ENCODE data around the gene ADORA2B. TPM values are rescaled to one million over a fixed set of nuclear protein-coding genes. Genes with fewer than 3 reads are reported as not detected.
"Not testable (repeated sequence)": the region's sequence is repeated elsewhere in the genome, so short reads cannot be mapped to it uniquely, and the experiment has no call there.

Gene ADORA2B
- total RNA-seq, 1 donor from 2014 or later, result 5.2 TPM

DNA sequence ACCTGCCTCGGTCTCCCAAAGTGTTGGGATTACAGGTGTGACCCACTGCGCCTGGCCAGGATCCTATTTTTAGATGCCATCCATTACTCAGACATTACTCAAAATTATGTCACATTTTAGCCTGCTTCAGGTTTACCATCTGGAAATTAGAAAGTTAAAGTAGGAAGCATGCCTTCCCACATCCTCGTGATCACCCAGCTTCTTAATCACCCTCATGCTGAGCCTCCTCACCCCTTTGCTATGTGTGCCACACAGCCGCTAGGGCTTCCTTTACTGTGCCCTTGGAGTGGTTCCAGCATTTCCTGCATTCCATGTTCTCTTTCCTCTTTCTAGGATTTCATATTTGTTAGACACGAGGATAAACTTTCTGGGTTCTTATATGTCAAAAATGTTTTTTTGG lies 9.3 kb downstream of the ADORA2B start:
- DNase-seq (ENCODE audit: low spot score), result no peak

- DNase-seq (ENCODE audit: low spot score), result no peak
These were observed 11.0 kb downstream of the ADORA2B start for GRCh38 chr17:15955793-15956541.

GRCh38 chr17:15957206-15957605 lies 12.3 kb downstream of the ADORA2B start:
- no peak for DNase-seq (ENCODE audit: low spot score)

DNA sequence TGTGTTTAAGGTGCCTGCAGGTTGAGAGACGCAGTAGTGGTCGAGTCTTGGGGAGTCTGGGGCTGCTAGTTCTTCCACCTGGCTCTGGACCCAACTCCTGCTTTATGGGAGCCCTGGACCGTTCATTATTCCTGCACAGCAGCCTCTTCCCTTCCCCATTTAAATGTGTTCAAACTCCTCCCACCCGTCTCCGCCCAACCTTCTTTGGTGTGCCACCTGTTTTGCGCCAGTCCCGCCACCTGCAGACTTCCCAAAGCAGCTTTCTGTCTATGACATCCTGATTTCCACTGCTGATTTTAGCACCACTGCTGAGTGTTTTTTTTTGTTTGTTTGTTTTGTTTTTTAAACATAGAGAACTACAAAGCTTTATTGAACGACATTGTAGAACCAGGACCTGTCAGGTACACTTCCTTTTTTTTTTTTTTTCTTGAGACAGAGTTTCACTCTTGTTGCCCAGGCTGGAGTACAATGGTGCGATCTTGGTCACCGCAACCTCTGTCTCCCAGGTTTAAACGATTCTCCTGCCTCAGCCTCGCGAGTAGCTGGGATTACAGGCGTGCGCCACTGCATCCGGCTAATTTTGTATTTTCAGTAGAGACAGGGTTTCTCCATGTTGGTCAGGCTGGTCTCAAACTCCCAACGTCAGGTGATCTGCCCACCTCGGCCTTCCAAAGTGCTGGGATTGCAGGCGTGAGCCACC lies 12.8 kb downstream of the ADORA2B start:
- DNase-seq (ENCODE audit: low spot score), result no peak

DNA sequence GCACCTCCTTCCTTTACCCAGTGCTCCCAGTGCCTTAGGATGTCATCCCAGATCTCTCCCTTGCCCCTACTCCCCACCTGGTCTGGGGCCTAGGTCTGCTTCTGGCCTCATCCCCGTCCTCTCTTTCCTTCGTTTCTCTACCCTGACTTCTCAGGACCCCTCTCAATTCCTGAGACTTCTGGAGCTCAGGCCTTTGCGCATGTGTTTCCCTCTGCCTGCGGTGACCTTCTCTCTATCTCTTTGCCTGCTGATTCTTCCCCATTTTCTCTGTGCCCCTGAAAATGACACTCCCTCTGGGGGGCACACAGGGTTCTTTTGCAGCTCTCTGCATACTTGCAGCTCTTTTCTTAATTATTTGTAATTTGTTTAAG lies 13.5 kb downstream of the ADORA2B start:
- no peak for DNase-seq (ENCODE audit: low spot score)

- DNase-seq (ENCODE audit: low spot score), result no peak
These were observed 18.8 kb downstream of the ADORA2B start for GRCh38 chr17:15963670-15964110.

DNA sequence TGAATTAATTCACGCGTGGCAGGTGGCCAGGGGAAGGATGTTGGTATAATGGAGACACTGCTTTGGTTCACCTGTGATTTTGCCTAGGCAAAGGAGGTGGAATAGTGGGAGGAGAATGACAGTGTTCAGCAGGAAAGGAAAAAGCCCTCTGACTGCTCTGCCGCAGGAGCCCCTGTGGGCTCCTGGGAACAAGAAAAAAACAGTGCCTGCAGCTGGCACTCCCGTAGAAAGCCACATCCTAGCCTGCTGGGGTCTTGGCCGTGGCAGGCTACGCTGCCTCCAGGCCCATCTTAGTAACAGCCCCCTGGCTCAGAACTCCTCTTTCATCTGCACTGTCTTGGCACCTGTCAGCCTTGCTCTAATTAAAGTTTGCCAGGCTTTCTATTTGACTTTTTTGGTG lies 20.6 kb downstream of the ADORA2B start:
- DNase-seq (ENCODE audit: low spot score), result no peak

DNA sequence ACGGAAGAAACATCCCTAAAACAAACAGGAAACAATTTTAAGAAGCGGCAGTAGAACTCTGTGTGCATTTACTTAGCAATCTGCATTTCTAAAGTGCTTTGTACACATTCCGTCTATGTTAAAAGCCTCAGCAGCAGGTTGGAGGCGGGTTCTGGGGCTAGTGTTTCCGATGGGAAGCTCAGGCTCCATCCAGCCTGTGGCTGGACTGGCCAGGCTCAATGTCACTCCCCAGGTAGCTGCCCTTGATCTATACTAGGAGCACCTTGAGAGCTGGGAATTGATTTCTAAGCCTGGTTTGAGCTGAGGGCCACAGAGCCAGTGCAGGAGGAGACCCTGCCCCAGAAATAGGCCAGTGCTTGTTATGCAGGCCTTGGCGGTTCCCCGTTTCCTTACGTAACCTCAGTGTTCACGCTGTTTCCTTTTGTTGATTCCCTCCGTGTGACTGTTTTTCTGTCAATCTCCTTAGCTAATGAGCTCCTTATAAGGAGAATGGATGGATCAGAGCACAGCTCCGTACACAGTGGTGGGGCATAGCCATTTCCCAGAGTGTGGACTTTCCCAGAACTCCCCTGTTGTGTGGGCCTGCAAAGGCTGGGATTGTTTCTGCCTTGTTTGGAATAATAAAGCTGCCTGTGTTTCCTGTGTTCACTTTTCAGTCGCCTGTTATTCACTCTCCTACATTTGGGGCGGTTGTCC lies 21.4 kb downstream of the ADORA2B start:
- no peak for DNase-seq (ENCODE audit: low spot score)

DNA sequence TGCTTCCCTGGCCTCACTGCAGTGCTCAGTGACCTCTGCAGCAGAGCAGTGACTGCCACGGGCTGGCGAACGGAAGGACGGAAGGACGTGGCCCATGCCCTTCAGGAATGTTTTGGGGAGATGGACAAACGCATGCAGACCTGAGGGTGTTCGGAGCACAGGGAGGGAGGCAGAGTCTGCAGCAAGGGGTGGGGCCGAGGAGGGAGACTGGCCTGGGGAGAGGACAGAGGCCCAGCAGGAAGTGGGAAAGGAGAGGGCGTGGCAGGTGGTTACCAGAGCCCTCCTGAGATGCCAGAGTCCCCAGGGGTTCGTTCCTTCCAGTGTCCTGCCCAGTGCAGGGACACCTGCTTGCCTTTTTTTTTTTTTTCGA lies 21.9 kb downstream of the ADORA2B start:
- DNase-seq (ENCODE audit: low spot score), result no peak

DNA sequence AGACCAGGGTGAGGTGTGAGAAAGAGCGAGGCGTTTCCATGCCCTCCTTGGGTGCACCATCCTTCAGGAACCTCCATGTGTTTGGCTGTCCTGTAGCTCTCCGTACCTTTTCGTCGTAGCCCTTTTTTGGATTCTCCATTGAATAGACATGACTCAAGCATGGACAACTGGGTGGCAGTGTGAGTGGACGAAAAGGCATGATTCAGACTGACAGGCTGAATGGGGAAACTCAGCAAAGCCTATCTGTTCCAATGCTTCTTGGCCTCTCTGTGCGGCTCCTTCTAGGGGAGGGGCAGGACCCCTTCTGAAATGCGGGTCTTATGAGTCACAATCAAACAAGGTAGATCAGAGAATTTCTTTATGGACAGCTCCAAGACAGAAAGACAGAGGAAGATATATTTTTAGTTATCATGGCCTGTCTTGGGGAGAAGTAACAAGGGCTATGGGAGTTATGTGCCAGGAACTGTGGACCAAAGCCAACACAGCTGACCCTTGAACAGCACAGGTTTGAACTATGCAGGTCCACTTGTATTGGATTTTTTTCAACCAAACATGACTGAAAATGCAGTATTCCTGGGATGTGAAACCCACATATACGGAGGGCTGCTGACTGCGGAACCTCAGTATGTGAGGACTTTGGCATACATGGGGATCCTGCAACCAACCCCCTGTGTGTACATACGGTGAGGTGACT lies 22.9 kb downstream of the ADORA2B start:
- DNase-seq (ENCODE audit: low spot score), result no peak

- DNase-seq (ENCODE audit: low spot score), result no peak
These were observed 24.5 kb downstream of the ADORA2B start for GRCh38 chr17:15969463-15969862.

GRCh38 chr17:15970500-15970899 lies 25.6 kb downstream of the ADORA2B start:
- no peak for DNase-seq (ENCODE audit: low spot score)

GRCh38 chr17:15971098-15971678 lies 26.3 kb downstream of the ADORA2B start:
- no peak for DNase-seq (ENCODE audit: low spot score)

DNA sequence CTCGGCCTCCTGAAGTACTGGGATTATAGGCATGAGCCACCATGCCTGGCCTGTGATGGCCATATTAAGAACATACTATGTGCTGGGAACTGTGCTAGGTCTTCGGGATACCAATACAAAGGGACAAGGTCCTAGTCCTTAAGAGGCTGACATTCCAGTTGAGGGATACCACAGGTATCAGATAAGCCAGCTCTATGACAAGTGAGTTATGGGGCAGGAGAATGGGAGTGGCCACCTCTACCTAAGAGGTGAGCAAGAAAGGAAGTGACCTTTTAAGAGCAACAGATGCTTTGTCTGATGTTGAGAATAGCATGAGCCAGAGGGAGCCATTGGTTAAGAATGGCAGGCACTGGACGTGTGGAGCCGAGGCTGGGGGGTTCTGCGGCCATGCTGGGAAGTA lies 27.0 kb downstream of the ADORA2B start:
- no peak for DNase-seq (ENCODE audit: low spot score)

GRCh38 chr17:15972497-15972951 lies 27.6 kb downstream of the ADORA2B start:
- no peak for DNase-seq (ENCODE audit: low spot score)

- no peak for DNase-seq (ENCODE audit: low spot score)
These were observed 28.1 kb downstream of the ADORA2B start for GRCh38 chr17:15973016-15973415.

DNA sequence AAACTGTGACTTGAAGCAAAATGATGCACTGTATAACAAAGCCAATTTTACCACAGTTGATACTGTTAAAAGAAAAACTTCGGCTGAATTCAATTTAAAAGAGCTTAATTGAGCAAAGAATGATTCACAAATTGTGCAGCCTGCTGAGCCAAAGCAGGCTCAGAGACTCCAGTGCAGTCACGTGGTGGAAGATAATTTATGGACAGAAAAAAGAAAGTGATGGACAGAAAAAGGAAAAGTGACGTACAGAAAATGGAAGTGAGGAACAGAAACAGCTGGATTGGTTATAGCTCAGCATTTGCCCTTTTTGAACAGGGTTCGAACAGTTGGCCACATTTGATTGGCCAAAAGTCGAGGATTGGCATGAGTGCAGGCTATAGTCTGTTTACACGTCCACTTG lies 28.9 kb downstream of the ADORA2B start:
- no peak for DNase-seq (ENCODE audit: low spot score)

- no peak for DNase-seq (ENCODE audit: low spot score)
These were observed 33.0 kb downstream of the ADORA2B start for GRCh38 chr17:15977894-15978293.

DNA sequence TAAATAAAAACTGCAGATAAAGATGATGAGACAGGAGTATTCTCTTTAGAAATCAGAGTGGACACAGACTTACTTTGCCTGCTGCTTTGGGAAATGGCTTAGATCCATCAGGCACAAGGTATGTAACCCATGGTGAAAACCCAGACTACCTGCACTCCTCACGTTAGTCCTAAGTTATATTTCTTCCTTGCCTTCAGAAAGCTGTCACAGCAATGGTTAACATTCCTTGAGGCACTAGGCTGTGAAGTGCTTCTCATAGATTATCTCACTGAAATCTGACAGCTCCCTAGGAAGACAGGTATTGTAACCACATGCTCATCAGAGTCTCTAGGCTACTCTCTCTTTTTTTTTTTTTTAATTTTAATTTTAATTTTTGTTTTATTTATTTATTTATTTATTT lies 33.7 kb downstream of the ADORA2B start:
- no peak for DNase-seq (ENCODE audit: low spot score)

DNA sequence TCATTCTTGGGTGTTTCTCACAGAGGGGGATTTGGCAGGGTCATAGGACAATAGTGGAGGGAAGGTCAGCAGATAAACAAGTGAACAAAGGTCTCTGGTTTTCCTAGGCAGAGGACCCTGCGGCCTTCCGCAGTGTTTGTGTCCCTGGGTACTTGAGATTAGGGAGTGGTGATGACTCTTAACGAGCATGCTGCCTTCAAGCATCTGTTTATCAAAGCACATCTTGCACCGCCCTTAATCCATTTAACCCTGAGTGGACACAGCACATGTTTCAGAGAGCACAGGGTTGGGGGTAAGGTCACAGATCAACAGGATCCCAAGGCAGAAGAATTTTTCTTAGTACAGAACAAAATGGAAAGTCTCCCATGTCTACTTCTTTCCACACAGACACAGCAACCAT lies 34.1 kb downstream of the ADORA2B start:
- not testable (repeated sequence) for DNase-seq (ENCODE audit: low spot score)

- no peak for DNase-seq (ENCODE audit: low spot score)
These were observed 36.3 kb downstream of the ADORA2B start for GRCh38 chr17:15981208-15981607.
